GM18511 (cell line): ENCODE data around the gene TYR.
"Not testable (repeated sequence)": the region's sequence is repeated elsewhere in the genome, so short reads cannot be mapped to it uniquely, and the experiment has no call there.

Experiments used
- ATAC-seq: cut with Tn5 transposase; IDR thresholded peaks from one replicate; pipeline ENCODE4 v1.9.1; 2021; ENCODE audit warnings: mild to moderate bottlenecking, moderate library complexity; ENCODE audit not compliant: unreplicated experiment

TYR gene

GRCh38 chr11:89267660-89268302, 90.1 kb downstream of the TYR start:
- ATAC-seq, result no peak

DNA sequence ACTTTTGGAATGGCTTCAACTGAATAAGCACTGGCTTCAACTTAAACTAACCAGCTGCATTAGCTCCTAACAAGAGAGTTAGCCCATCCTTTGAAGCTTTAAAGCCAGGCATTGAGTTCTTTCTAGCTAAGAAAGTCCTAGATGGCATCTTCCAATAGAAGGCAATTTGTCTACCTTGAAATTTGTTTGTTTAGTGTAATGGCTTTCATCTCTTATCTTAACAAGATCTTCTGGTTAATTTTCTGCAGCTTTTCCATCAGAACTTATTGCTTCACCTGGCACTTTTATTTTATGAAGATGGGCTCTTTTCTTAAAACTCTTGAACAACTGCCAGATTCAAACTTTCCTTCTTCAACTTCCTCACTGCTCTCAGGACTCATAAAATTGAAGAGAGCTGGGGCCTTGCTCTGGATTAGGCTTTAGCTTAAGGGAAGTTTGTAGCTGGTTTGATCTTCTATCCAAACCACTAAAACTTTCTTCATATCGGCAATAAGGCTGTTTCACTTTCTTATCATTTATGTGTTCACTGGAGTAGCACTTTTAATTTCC, 94.9 kb downstream of the TYR start:
- ATAC-seq, result not testable (repeated sequence)

DNA sequence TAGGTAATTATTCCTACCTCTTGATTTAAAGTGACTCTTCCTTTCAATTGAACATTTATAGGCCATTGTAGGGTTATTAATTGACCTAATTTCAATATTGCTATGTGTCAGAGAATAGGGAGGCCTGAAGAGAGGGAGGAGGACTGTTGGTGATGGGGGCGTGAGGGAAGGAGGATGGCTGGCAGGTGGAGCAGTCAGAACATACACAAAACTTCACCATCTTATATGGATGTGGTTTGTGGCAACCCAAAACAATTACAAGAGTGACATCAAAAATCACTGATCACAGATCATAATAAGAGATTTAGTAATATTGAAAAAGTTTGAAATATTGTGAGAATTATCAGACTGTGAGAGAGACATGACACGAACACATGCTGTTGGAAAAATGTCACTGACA, 95.5 kb downstream of the TYR start:
- not testable (repeated sequence) for ATAC-seq

DNA sequence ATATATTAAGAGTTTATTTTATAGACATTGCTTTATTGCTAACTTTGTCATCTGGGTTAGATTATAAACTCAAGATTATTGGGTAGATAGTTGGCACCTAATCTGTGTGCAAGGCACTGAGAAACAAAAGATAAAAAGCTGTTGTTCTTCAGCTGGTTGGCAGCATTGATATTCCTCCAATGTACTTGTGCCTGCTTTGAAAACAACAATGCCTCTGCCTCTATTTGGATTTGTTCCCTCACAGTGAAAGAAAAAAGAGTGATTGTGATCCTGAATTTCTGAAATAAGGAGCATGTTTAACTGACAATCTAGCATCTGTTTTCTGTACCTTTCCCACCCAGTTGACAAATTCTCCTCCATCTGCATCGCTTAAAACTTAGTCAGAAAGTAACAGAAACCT, 98.3 kb downstream of the TYR start:
- ATAC-seq, result no peak

DNA sequence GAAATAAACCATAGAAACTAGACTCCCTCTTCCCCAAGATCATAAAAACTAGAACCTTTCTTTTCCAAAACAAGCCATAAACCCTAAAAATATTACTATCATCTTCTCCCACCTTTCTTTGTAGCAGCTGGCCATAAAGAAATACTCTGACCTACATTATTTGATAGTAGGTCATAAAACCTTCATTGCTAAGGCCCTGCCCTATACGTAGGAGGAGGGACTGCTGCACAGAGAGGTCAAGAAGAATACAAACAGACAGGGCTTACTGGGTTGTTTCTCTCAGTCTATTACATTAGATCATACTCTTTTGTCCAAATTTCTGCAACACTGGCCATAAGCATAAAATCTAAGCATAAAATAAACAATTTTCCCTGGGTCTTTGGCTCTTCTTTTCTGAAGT, 101.5 kb downstream of the TYR start:
- ATAC-seq, result no peak

DNA sequence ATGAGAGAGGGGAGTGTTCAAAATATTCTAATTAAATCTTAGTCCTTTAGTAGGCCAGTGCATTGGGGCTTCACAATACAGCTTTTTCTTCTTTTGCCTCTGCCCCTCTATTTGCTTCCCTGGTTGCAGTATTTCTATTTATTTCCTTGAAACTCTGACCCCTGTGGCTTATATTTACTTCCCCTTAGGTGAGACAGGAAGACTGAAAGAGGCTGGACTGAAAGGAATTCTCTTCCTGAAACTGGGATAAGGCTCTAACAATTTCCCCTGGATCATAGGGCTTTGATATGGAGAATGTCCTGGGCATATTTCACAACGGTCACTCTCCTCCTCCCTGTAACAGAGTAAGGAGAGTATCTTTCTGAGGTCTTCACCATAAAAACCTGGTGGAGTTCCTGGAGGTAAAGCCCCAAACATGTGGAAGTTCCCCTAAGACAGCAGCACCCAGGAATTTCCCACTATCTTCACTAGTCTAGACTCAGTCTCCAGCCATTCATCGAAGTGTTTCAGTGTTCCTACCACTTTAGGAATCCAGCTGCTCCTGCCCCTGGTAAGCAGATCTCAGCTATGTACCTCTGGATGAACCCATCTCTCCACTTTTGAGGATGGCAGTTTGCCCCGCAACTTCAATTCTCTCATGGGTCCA, 103.5 kb downstream of the TYR start:
- not testable (repeated sequence) for ATAC-seq

- not testable (repeated sequence) for ATAC-seq
Observed at GRCh38 chr11:89286601-89287000, 108.9 kb downstream of the TYR start.

DNA sequence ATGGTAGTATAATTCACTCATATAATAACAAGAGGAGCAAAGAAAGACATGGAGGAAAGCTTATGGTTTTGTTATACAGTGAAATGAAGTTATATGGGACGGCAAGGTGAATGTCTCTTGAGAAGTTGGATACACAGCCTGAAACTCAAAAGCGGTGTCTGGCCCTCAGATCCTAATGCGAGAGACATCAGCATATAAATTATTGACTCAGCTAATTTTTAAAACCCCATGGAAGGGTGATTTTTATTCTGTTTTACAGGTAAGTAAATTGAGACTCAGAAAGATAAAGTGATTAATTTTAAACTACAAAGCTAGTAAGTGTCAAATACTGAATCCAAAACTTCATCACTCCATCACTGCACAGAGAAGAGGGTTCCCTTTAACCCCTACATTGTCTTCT, 110.3 kb downstream of the TYR start:
- not testable (repeated sequence) for ATAC-seq

- ATAC-seq, result no peak
Observed at GRCh38 chr11:89293965-89294679, 116.4 kb downstream of the TYR start.

GRCh38 chr11:89295023-89295422, 117.3 kb downstream of the TYR start:
- not testable (repeated sequence) for ATAC-seq

GRCh38 chr11:89303029-89303428, 125.4 kb downstream of the TYR start:
- ATAC-seq, result not testable (repeated sequence)

- not testable (repeated sequence) for ATAC-seq
Observed at GRCh38 chr11:89308272-89308671, 130.6 kb downstream of the TYR start.

- not testable (repeated sequence) for ATAC-seq
Observed at GRCh38 chr11:89309321-89309985, 131.8 kb downstream of the TYR start.

DNA sequence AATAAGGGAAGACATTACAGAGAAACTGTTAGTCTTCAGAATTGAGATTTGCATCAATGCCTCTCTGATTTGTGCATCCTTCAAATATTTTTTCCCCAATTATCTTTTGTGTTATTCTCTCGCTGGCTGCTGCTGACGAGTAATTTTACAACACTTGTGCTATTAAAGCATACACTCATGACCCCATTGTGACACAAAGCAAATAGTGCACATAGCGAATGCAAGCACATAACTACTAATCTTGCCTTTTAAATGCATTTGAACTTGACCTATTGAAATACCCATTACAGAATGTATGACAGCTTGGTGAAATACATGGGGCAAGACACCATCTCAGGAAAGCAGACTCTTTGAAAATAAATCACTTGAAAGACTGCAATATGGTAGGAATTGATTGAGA, 132.9 kb downstream of the TYR start:
- not testable (repeated sequence) for ATAC-seq

- no peak for ATAC-seq
Observed at GRCh38 chr11:89321401-89321800, 143.7 kb downstream of the TYR start.

DNA sequence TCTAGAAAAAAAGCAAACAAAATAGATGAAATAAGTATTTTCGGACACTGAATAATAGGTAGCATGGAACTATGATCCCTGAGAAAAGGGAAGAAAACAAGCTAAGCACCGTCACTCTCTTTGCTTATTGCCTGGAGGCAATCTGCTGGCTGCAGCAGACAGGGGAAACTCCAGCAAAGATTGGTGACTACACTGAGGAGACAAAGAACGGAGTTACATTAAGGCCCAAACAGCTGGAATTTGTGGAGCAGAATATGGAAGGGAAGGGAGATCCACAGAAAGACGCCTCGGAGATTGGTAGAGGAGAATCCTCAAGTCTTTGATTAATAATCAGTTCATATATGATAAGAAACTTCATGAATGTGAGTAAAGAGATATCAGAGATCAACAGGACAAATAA, 150.2 kb downstream of the TYR start:
- ATAC-seq, result no peak

- not testable (repeated sequence) for ATAC-seq
Observed at GRCh38 chr11:89331940-89332339, 154.3 kb downstream of the TYR start.

- not testable (repeated sequence) for ATAC-seq
Observed at GRCh38 chr11:89333704-89334103, 156.0 kb downstream of the TYR start.

DNA sequence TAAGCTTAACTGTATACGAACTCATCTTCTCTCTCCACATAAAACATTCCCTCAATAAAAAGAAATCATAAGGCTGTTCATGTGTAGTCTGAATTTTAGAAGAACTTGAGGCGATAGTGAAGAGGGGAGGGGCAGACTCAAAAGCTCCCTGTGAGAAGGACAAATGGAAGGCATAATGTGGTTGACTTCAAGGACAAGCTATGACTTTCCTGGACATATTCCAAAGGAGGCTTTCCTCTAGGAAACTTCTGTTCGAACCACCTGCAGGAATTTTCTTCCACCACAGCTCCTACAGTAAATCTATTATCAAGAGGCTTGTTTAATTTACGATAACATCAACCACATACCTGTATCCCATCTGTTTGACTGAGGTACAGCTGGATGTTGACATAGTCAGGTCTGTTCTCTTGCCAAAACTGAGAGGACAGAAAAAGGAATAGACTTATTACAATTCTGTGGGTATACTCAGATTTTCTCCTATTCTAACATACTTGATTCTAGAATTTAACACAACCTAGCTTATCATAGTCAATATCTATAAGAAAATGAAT, 159.5 kb downstream of the TYR start:
- ATAC-seq, result not testable (repeated sequence)

- ATAC-seq, result not testable (repeated sequence)
Observed at GRCh38 chr11:89338073-89338472, 160.4 kb downstream of the TYR start.

DNA sequence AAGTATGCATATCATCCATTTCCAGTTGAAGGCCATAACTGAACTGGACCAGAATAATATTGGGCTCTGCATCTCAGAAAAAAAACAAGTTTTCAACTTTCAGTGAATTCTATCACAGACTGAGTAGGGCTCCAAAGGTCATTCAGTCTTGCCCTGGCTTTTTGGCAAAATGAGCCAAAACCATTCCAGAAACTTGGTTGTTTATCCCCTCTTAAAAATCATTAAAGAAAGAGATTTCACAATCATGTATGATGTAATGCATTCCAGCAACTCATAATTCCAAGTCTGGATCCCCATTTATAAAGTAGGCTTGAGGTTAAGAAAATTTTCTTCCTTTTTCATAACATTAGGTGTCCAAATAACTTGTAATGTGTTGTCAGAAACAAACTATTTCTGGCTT, 162.8 kb downstream of the TYR start:
- ATAC-seq, result not testable (repeated sequence)
